HG02588 (cell line): ENCODE results near the gene ATXN1.
"Not testable (repeated sequence)": the region's sequence is repeated elsewhere in the genome, so short reads cannot be mapped to it uniquely, and the experiment has no call there.

Experiments used
- ATAC-seq: cut with Tn5 transposase; IDR thresholded peaks from one replicate; pipeline ENCODE4 v1.9.1; 2021; ENCODE audit warnings: mild to moderate bottlenecking, moderate library complexity; ENCODE audit not compliant: unreplicated experiment

ATXN1 gene

GRCh38 chr6:16277101-16277981 is 483.9 kb downstream of the ATXN1 start:
- ATAC-seq = no peak

GRCh38 chr6:16274885-16275589 is 486.2 kb downstream of the ATXN1 start:
- ATAC-seq = no peak

GRCh38 chr6:16274483-16274882 is 486.8 kb downstream of the ATXN1 start:
- no peak for ATAC-seq

- no peak for ATAC-seq
Measured at GRCh38 chr6:16273256-16273655, 488.0 kb downstream of the ATXN1 start.

- ATAC-seq = no peak
Measured at GRCh38 chr6:16272201-16272600, 489.1 kb downstream of the ATXN1 start.

GRCh38 chr6:16271428-16271827 is 489.8 kb downstream of the ATXN1 start:
- no peak for ATAC-seq

- ATAC-seq = no peak
Measured at GRCh38 chr6:16270178-16270794, 491.0 kb downstream of the ATXN1 start.

- not testable (repeated sequence) for ATAC-seq
Measured at GRCh38 chr6:16269442-16270070, 491.7 kb downstream of the ATXN1 start.

GRCh38 chr6:16267428-16268263 is 493.6 kb downstream of the ATXN1 start:
- no peak for ATAC-seq

- no peak for ATAC-seq
Measured at GRCh38 chr6:16265351-16266341, 495.6 kb downstream of the ATXN1 start.

GRCh38 chr6:16264785-16265184 is 496.5 kb downstream of the ATXN1 start:
- ATAC-seq = no peak

GRCh38 chr6:16263464-16264099 is 497.7 kb downstream of the ATXN1 start:
- not testable (repeated sequence) for ATAC-seq

- ATAC-seq = not testable (repeated sequence)
Measured at GRCh38 chr6:16262773-16263172, 498.5 kb downstream of the ATXN1 start.

- ATAC-seq = not testable (repeated sequence)
Measured at GRCh38 chr6:16260602-16261001, 500.7 kb downstream of the ATXN1 start.

GRCh38 chr6:16259604-16260003 is 501.7 kb downstream of the ATXN1 start:
- ATAC-seq = not testable (repeated sequence)

GRCh38 chr6:16258709-16259075 is 502.6 kb downstream of the ATXN1 start:
- ATAC-seq = no peak

- no peak for ATAC-seq
Measured at GRCh38 chr6:16257999-16258708, 503.1 kb downstream of the ATXN1 start.

GRCh38 chr6:16256781-16257180 is 504.5 kb downstream of the ATXN1 start:
- no peak for ATAC-seq
